ENCODE data around the gene ZBTB47.

Gene ZBTB47

DNA sequence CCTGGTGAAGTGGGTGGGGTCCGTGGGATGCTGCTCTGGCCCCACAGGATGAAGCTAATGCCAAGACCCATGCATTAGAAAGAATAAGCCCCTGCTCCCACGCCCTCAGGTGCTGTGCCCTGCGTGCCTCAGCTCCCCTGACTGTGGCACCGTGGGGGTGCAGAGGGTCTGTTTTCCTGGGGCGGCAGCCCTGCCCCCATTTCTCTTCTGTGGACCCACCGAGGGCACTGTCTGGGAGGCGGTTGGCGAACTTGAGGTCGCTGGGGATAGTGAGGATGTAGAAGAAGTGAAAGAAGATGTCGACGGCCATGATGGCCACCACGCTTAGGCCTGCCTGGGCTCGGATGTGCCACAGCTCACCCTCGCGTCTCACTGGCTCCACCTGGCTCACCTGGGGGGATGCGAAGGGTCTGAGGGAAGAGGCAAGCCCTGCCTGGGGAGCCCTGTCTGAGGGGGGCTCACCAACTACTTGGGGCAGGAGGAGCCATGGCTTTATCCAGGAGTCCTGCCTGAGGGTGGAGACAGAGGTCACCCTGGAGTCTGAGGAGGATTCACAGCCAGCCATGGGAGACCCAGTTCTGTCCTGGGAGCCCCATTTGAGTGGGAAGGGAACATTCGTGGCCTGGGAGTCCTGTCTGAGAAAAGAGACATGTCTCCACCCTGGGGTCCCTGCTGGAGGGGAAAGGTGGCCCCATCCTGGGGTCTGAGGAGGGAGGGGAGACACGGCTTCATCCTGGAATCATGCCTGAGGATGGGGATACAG is 44.0 kb downstream of the ZBTB47 start:
- no peak for DNase-seq (ENCODE audit: insufficient read length, low spot score)
- no peak for FAIRE-seq
- TF ChIP-seq, protein P1, sequence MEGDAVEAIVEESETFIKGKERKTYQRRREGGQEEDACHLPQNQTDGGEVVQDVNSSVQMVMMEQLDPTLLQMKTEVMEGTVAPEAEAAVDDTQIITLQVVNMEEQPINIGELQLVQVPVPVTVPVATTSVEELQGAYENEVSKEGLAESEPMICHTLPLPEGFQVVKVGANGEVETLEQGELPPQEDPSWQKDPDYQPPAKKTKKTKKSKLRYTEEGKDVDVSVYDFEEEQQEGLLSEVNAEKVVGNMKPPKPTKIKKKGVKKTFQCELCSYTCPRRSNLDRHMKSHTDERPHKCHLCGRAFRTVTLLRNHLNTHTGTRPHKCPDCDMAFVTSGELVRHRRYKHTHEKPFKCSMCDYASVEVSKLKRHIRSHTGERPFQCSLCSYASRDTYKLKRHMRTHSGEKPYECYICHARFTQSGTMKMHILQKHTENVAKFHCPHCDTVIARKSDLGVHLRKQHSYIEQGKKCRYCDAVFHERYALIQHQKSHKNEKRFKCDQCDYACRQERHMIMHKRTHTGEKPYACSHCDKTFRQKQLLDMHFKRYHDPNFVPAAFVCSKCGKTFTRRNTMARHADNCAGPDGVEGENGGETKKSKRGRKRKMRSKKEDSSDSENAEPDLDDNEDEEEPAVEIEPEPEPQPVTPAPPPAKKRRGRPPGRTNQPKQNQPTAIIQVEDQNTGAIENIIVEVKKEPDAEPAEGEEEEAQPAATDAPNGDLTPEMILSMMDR (IDR thresholded peaks at IDR 0.05; ENCODE audit: insufficient read depth, missing control alignments) = no peak

DNA sequence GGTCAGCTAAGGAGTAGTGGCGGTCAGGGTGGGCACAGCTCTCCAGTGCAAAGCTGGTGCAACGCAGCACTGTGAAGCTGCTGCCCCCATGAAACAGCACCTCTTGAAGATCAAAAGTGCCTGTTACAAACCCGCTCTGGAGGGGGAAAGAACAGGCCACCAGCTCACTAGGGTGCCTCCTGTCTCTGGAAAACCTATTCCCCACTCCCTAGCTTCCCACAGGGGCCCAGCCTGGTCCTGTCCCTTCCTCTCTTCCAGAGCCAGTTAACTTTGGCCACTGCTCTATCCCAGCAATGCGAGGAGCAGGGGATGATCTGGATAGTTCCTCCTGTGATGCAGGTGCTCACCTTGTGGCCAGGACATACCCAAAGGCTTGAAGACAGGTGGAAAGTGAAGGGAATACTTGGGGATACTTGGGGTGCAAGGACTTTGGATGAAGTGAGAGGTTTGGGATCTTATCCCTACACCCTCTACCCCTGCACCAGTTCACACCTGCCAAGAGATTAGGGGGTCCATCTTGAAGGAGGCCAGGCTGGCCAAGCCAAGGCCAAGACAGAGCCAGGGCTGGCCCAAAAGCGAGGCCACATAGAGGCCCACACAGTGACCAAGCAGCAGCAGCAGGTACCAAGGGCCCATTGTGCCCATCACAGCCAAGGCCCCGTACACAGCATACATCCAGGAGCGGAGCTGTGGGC is 44.9 kb downstream of the ZBTB47 start:
- DNase-seq (ENCODE audit: insufficient read length, low spot score) = no peak
- no peak for FAIRE-seq
- TF ChIP-seq, protein P1 (IDR thresholded peaks at IDR 0.05; ENCODE audit: insufficient read depth, missing control alignments) = no peak

DNA sequence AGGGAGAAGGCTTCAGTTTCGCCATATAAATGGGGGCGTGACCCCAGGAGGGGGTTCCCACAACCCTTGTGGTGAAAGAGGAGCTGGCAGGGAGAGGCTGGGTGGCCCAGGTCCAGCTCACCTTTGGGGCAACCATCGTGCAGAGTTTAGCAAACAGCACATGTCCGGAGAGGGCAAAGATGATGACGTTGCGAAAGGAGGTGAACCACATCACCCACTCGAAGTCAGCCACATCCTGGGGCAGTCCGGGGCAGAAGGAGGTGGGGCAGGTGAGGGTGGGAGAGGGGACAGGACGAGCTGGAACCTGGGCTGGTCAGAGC is 45.4 kb downstream of the ZBTB47 start:
- DNase-seq (ENCODE audit: insufficient read length, low spot score) = no peak
- TF ChIP-seq, protein P1 (IDR thresholded peaks at IDR 0.05; ENCODE audit: insufficient read depth, missing control alignments) = no peak
- FAIRE-seq = no peak

DNA sequence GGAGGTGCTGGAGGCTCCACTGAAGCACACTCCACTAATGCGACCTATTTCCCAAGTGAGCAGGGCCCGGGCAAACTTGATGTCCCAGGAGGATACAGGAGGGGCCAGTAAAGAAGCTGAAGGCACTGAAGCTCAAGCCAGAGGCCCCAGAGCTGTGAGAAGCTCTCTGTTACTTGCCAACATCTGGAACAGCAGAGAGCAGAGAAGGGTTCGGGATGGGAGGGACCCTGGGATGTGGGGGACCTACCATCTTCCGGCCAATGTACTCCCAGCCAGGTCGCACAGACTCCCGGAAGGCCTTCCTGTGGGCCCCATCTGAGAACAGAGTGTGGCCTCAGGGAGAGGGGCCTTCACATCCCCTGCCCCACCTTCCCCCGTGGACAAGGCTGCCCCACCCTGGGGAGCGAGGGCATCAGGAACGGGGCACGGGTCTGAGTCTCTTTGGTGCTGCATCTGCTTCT is 46.0 kb downstream of the ZBTB47 start:
- DNase-seq (ENCODE audit: insufficient read length, low spot score) (no peak), FAIRE-seq (no peak)
- TF ChIP-seq, protein P1 (IDR thresholded peaks at IDR 0.05; ENCODE audit: insufficient read depth, missing control alignments) = no peak

DNA sequence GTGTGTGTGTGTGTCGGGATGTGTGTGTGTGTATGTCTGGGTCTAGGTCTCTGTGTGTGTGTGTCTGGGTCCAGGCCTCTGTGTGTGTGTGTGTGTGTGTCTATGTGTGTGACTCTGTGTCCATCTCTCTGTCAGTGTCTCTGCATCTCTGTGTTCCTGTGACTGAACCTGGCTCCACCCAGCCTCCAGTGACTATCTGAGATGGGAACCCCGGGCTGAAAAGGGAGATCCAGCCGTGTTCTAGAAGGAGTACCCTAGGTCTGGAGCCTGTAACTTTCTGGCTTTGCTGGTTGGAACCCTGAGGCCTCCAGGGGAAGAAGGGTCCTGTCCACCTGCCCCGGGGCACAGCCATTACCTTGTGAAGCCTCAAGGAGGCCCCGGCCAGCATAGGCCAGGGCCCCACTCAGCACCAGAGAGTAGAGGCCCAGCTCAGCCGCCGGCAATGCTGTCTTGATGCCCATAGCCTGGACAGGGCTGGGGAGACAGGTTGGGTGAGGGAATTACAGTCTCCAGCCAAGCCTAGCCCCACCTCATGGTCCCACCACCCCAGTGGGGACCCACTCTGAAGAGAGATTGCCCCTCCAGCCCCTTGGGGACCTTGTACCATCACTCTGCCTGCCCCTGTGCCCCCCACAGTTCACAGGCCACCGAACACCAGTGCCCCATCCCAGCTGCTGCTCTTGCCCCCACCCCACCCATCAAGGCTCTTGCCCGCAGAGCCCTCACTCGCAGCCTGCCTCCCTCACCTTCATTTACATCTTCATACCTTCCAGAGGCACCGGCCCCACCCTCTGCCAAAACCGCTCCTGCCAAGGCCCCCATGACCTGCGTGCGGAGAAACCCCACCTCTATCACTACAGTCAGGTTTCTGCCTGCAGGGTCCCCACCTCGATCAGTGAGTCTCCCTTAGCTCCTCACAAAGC is 47.1 kb downstream of the ZBTB47 start:
- no peak for FAIRE-seq
- TF ChIP-seq, protein P1 (IDR thresholded peaks at IDR 0.05; ENCODE audit: insufficient read depth, missing control alignments) = no peak
- no peak for DNase-seq (ENCODE audit: insufficient read length, low spot score)

DNA sequence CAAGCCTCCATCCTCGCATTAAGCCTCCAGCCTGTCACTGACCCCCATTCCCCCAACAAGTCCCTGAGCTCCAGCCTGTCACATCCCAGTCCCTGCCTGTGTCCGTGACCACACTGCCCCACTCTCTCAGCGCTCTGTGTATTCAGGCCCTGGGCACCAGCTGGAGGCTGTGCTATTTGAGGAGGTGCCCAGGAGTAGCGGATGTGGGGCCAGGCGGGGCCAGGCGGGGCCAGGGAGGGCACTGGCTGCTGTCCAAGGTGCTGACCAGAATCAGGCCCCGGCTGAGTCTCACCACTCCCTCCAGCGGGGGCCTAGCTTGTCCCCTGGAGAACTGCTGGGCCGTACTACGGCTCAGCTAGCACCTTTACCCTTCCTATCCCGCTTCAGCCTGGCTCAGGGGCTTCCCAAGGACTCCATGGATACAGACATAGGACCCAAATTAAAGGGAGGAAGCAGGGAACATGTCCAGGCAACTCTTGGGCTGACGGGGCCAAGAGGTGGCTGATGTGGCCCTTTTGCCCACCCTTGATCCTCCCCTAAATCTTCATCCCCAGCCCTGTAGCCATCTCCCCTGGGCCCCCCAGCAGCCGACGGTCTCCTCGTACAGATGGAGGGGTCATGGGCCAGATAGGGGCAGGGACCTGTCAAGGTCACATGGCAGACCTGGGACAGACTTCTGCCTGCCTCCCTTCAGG is 48.0 kb downstream of the ZBTB47 start:
- TF ChIP-seq, protein P1 (IDR thresholded peaks at IDR 0.05; ENCODE audit: insufficient read depth, missing control alignments) = no peak
- DNase-seq (ENCODE audit: insufficient read length, low spot score) (no peak), FAIRE-seq (no peak)
